ENCODE data around the gene ATRNL1. TPM values are rescaled to one million over a fixed set of nuclear protein-coding genes. Genes with fewer than 3 reads are reported as not detected.

ATRNL1 gene
- total RNA-seq, 1 donor from 2014 or later = 0.93 TPM

DNA sequence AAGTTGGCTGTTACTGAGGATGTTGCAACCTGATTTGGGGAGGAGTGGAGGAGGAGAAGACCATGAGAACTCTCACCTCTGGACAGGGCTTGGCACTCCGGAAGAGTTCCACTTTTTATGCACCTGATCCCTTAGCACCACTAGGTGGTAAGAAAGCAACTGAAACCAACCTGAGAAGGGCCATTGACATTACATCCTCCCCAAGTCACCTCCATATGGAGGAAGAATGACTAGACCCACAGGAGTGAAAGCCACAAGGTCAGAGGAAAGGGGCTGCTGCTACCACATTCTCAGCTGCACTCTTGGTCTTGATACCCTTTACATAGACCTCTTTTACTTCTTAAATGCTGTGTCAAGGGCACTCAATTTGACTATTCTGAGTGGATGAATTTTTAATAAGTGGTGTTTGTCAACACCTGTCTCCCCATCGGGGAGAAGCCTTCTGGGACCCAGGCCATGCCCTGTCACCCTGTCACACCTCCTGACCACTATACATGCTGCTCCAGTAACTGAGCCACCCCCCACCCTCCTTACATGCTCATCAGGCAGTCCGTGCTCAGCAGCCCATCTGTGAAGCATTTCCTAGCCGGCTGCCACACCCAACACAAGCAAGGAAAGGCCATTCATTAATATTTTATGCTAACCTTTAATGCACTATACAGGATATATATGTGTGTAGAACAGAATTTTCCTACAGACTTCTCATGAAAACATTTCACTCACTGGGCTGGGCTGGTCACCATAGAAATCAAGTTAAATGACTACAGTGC lies 817.0 kb downstream of the ATRNL1 start:
- DNase-seq (no peak), ATAC-seq (no peak)
- intact Hi-C loops (cut with DNase I) = no loop called here
- H3K36me3 ChIP-seq = no peaks in the 10 kb centered on the region
- no peak overlapping the region for H3K27ac ChIP-seq
- no peaks in the 10 kb centered on the region for H3K4me1 ChIP-seq
- TF ChIP-seq, protein P1, sequence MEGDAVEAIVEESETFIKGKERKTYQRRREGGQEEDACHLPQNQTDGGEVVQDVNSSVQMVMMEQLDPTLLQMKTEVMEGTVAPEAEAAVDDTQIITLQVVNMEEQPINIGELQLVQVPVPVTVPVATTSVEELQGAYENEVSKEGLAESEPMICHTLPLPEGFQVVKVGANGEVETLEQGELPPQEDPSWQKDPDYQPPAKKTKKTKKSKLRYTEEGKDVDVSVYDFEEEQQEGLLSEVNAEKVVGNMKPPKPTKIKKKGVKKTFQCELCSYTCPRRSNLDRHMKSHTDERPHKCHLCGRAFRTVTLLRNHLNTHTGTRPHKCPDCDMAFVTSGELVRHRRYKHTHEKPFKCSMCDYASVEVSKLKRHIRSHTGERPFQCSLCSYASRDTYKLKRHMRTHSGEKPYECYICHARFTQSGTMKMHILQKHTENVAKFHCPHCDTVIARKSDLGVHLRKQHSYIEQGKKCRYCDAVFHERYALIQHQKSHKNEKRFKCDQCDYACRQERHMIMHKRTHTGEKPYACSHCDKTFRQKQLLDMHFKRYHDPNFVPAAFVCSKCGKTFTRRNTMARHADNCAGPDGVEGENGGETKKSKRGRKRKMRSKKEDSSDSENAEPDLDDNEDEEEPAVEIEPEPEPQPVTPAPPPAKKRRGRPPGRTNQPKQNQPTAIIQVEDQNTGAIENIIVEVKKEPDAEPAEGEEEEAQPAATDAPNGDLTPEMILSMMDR (IDR thresholded peaks at IDR 0.05) = no peak
- H3K27me3 ChIP-seq = no peaks in the 10 kb centered on the region
- no peaks in the 10 kb centered on the region for H3K9me3 ChIP-seq
- no peak overlapping the region for H3K4me3 ChIP-seq

DNA sequence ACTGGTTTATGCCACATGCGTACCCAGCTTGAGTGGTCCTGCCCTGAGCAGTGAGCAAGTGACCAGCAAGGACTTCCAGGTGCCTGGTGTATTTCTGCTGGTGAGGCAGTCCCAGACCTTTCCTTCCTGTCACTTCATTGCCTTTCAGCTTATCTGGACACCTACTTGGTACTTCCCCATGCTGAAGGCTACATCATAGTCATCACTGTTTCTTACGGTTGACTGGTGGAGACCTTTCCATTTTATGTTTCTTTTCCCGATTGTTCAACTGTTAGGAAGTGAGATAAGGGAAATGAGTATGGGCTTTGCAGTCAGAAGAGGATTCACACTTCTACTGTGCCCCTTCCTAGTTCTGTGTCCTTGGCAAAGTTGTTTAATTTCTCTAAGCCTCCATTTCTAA lies 821.3 kb downstream of the ATRNL1 start:
- Histone ChIP-seq H3K4me1 (no peaks in the 10 kb centered on the region), H3K27ac (no peak overlapping the region), H3K4me3 (no peak overlapping the region), H3K9me3 (no peaks in the 10 kb centered on the region), H3K27me3 (no peaks in the 10 kb centered on the region), H3K36me3 (no peaks in the 10 kb centered on the region)
- TF ChIP-seq, protein P1 (IDR thresholded peaks at IDR 0.05) = no peak
- intact Hi-C loops (cut with DNase I) = no loop called here
- ATAC-seq (no peak), DNase-seq (no peak)

DNA sequence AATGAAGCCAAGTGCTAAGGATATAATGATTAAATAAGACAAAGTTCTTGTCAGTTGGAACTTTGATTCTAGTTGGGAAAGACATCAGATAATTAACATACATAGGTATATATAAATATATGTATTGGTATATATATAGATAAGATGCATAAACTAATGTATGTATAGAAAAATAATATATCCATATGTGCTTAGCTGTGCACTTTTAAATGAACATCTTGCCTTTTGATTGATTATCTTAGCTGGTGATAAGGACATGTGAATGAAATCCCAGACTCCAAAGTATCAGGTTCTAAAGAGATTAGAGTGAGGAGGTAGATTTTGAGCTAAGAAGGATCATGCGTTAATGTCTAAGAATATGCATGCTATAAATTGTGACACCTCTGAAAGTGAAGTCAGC lies 822.3 kb downstream of the ATRNL1 start:
- Histone ChIP-seq H3K4me3 (no peak overlapping the region), H3K27ac (no peak overlapping the region), H3K27me3 (no peaks in the 10 kb centered on the region), H3K36me3 (no peaks in the 10 kb centered on the region), H3K9me3 (no peaks in the 10 kb centered on the region), H3K4me1 (no peaks in the 10 kb centered on the region)
- intact Hi-C loops (cut with DNase I) = no loop called here
- no peak for ATAC-seq
- no peak for DNase-seq
- TF ChIP-seq, protein P1 (IDR thresholded peaks at IDR 0.05) = no peak

DNA sequence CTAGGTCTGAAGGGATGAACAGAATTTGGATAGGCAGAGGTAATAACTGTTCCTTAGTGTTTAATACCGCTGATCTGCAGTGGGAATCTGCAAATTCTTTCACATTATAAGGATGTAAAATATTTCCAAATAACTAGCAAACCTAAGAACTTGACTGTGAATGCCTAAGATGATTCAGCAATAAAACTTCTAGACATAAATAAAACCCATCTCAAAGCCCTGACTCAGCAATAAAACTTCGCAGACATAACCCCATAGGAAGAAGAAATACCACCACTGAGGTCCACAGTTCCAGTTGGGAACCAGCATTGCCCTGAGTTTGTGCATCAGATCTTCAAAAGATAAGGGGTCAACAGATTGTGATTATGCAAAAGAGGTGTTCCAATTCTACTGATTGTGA lies 825.6 kb downstream of the ATRNL1 start:
- ATAC-seq (no peak), DNase-seq (no peak)
- no peak overlapping the region for H3K4me3 ChIP-seq
- TF ChIP-seq, protein P1 (IDR thresholded peaks at IDR 0.05) = no peak
- no peaks in the 10 kb centered on the region for H3K27me3 ChIP-seq
- H3K27ac ChIP-seq = no peak overlapping the region
- intact Hi-C loops (cut with DNase I) = no loop called here
- H3K36me3 ChIP-seq = no peaks in the 10 kb centered on the region
- no peaks in the 10 kb centered on the region for H3K9me3 ChIP-seq
- no peaks in the 10 kb centered on the region for H3K4me1 ChIP-seq

DNA sequence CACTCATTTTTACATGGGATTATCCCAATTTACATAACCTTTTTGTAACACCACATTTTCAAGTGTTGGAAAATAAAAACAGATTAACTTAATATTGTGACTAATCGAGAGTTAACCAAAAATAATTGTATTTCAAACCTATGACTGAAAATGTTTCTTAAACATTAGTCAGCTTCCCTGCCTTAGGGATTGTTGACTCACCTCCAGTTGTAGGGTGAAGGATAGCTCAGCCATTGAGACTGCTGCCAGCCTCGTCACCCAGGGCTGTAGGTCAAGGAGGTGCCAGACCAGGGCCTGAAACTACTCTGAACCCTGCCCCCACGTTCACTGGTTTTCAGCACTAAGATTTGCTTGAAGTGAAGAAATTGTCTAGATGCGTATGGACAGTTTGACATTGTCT lies 828.6 kb downstream of the ATRNL1 start:
- TF ChIP-seq, protein P1 (IDR thresholded peaks at IDR 0.05) = no peak
- ATAC-seq (no peak), DNase-seq (no peak)
- Histone ChIP-seq H3K9me3 (no peaks in the 10 kb centered on the region), H3K27ac (no peak overlapping the region), H3K4me1 (no peaks in the 10 kb centered on the region), H3K36me3 (no peaks in the 10 kb centered on the region), H3K27me3 (no peaks in the 10 kb centered on the region), H3K4me3 (no peak overlapping the region)
- intact Hi-C loops (cut with DNase I) = no loop called here
